Hepatocyte (in vitro differentiated cells): ENCODE results near the gene FLYWCH1.

Experiments
- EZH2 ChIP-seq: fragments of 200-600 bp; sonication (generic); IDR thresholded peaks from 2 replicates; pipeline ENCODE4 v1.6.1; 2016; ENCODE audit warnings: antibody characterized with exemption, mild to moderate bottlenecking, borderline replicate concordance
- EZH2phosphoT487 ChIP-seq: fragments of 200-600 bp; sonication (generic); IDR thresholded peaks from one replicate; pipeline ENCODE4 v1.6.1; 2018; ENCODE audit warnings: antibody characterized with exemption, mild to moderate bottlenecking, low read depth, moderate library complexity; ENCODE audit not compliant: unreplicated experiment, severe bottlenecking
- TF ChIP-seq, protein P1 (sequence below): fragments of 200-600 bp; sonication (generic); IDR thresholded peaks from 2 replicates; pipeline ENCODE4 v1.5.1; 2016; ENCODE audit warnings: antibody characterized with exemption, mild to moderate bottlenecking; ENCODE audit not compliant: poor library complexity

DNA sequence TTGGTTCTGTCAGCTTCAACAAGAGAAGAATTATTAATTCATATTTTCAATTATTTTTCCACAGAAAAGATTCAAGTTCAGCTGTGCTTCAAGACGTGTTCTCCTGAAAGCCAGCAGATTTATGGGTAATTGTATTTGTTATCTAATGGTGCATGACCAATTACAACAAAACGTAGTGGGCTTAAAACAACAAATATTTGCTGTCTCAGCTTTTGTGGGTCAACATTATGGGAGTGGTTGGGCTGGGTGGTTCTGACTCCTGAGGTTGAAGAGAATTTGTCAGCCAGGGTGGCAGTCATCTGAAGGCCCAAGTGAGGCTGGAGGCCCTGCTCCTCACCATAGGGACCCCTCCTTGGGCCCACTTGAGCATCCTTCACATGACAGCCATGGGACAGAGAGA is 28.2 kb downstream of the FLYWCH1 start:
- TF ChIP-seq, protein P1, sequence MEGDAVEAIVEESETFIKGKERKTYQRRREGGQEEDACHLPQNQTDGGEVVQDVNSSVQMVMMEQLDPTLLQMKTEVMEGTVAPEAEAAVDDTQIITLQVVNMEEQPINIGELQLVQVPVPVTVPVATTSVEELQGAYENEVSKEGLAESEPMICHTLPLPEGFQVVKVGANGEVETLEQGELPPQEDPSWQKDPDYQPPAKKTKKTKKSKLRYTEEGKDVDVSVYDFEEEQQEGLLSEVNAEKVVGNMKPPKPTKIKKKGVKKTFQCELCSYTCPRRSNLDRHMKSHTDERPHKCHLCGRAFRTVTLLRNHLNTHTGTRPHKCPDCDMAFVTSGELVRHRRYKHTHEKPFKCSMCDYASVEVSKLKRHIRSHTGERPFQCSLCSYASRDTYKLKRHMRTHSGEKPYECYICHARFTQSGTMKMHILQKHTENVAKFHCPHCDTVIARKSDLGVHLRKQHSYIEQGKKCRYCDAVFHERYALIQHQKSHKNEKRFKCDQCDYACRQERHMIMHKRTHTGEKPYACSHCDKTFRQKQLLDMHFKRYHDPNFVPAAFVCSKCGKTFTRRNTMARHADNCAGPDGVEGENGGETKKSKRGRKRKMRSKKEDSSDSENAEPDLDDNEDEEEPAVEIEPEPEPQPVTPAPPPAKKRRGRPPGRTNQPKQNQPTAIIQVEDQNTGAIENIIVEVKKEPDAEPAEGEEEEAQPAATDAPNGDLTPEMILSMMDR: no peak
- no peak for TF ChIP-seq EZH2
- TF ChIP-seq EZH2phosphoT487: no peak
